ENCODE data around the gene CAPRIN1.

GRCh38 chr11:34114014-34114413 lies 62.5 kb downstream of the CAPRIN1 start:
- TF ChIP-seq CTCF (IDR thresholded peaks at IDR 0.05; ENCODE audit: low read depth, low read length) (no peak), EZH2phosphoT487 (IDR thresholded peaks at IDR 0.05; ENCODE audit: low read depth) (no peak)

Measured in OCI-LY3 (cell line).